Mesothelial cell of epicardium (in vitro differentiated cells): ENCODE measurements around the gene KCTD14. TPM values are rescaled to one million over a fixed set of nuclear protein-coding genes. Genes with fewer than 3 reads are reported as not detected.

Source experiments
- DNase-seq, 2 experiments: peaks; one replicate each; pipeline ENCODE4 v3.0.0; 2021; ENCODE audit warnings: low spot score in 2 of 2; ENCODE audit not compliant: unreplicated experiment in 2 of 2
- H3K27ac Mint-ChIP-seq: 2 replicates; pipeline ENCODE4 v1.8.0; 2021; ENCODE audit warnings: mixed read lengths
- H3K27me3 Mint-ChIP-seq: 2 replicates; pipeline ENCODE4 v1.8.0; 2021; ENCODE audit warnings: low read depth, mixed read lengths
- H3K36me3 Mint-ChIP-seq: 2 replicates; pipeline ENCODE4 v1.8.0; 2021; ENCODE audit warnings: mixed read lengths
- H3K4me1 Mint-ChIP-seq: 2 replicates; pipeline ENCODE4 v1.8.0; 2021; ENCODE audit warnings: mixed read lengths
- H3K4me3 Mint-ChIP-seq: 2 replicates; pipeline ENCODE4 v1.8.0; 2021; ENCODE audit warnings: mild to moderate bottlenecking, moderate library complexity, mixed read lengths
- H3K9me3 Mint-ChIP-seq: 2 replicates; pipeline ENCODE4 v1.8.0; 2021; ENCODE audit warnings: mixed read lengths
- total RNA-seq: library from RNA; stranded (reverse); gene quantifications from 3 replicates; pipeline ENCODE4 v1.2.1, GENCODE V29; 2021
- TF ChIP-seq, protein P1 (sequence below): fragments of 200-600 bp; sonication (generic); IDR thresholded peaks from one replicate; pipeline ENCODE4 v1.5.0; 2021; ENCODE audit warnings: antibody characterized with exemption; ENCODE audit not compliant: unreplicated experiment

The KCTD14 gene
- total RNA-seq, 1 donor from 2014 or later: 5.4 TPM

DNA sequence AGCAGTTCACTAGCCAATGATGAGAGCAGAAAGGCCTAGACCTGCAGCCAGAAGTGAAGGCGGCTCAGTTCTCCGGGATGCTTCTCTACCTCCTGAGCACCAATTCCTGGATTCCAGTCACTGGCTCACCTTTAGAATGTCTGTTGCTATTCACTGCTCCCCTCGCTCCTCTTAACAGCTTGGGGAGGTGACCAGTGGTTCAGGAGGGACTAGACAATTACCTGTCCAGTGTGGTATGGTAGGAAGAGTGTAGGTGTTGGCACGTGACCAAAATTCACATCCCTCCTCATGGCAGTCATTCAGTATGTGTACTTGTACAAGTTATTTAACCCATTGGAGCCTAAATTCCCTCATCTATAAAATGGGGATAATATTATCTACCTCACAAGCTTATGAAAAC, 44.6 kb upstream of the KCTD14 start:
- H3K4me3 Mint-ChIP-seq: no peak overlapping the region

DNA sequence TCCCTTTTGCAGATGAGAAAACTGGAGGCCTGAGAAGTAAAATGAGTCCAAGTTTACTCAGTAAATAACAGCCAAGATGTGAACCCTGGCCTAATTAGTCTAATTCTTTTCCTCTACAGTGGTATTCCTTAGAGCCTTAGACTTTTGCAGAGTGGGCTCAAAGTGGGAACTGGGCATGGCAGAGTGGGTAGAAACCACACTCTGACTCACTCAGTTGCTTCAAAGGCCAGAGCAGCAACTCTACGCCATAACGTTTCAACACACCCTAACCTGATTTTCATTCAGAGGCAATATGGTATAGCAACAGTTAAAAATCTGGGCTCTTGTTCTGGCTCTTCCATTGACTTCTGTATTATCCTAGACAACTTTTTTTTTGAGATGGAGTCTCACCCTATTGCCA, 43.4 kb upstream of the KCTD14 start:
- H3K27ac Mint-ChIP-seq: no peak overlapping the region

More for the DNA sequence above, 44.6 kb upstream of the KCTD14 start:
- no peak for DNase-seq
- Mint-ChIP-seq H3K36me3 (peaks cover 25% of the 10 kb centered on the region), H3K27me3 (no peaks in the 10 kb centered on the region), H3K4me1 (peaks cover 2% of the 10 kb centered on the region), H3K9me3 (peaks cover 5% of the 10 kb centered on the region), H3K27ac (peak overlapping the region; percentile 22)
- TF ChIP-seq, protein P1, sequence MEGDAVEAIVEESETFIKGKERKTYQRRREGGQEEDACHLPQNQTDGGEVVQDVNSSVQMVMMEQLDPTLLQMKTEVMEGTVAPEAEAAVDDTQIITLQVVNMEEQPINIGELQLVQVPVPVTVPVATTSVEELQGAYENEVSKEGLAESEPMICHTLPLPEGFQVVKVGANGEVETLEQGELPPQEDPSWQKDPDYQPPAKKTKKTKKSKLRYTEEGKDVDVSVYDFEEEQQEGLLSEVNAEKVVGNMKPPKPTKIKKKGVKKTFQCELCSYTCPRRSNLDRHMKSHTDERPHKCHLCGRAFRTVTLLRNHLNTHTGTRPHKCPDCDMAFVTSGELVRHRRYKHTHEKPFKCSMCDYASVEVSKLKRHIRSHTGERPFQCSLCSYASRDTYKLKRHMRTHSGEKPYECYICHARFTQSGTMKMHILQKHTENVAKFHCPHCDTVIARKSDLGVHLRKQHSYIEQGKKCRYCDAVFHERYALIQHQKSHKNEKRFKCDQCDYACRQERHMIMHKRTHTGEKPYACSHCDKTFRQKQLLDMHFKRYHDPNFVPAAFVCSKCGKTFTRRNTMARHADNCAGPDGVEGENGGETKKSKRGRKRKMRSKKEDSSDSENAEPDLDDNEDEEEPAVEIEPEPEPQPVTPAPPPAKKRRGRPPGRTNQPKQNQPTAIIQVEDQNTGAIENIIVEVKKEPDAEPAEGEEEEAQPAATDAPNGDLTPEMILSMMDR: no peak

DNA sequence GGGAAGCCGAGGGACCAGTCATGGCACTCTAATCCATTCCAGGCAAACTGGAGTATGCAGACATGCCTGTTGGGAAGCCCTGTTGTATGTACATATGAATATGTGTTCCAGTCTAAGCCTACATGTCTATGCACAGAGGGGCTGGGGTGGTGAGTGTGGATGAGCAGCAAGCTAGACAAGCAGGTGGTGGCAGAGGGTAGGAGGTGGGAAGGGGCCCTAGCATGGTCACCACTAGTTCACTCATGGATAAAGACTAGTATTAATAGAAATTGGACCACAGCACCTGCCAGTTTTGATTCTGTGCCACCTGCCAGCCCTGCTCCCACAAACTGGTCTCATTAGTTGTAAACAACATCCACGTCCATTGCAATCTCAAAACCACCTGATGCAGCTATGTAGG, 42.1 kb upstream of the KCTD14 start:
- no peak for DNase-seq
- H3K27ac Mint-ChIP-seq: no peak overlapping the region
- peaks cover 12% of the 10 kb centered on the region for H3K36me3 Mint-ChIP-seq
- TF ChIP-seq, protein P1: no peak
- H3K4me3 Mint-ChIP-seq: no peak overlapping the region
- H3K27me3 Mint-ChIP-seq: no peaks in the 10 kb centered on the region
- H3K4me1 Mint-ChIP-seq: peaks cover 9% of the 10 kb centered on the region
- peaks cover 5% of the 10 kb centered on the region for H3K9me3 Mint-ChIP-seq

More for the DNA sequence above, 43.4 kb upstream of the KCTD14 start:
- Mint-ChIP-seq H3K4me1 (peaks cover 9% of the 10 kb centered on the region), H3K27me3 (no peaks in the 10 kb centered on the region), H3K9me3 (peaks cover 5% of the 10 kb centered on the region), H3K36me3 (peaks cover 16% of the 10 kb centered on the region), H3K4me3 (no peak overlapping the region)
- DNase-seq: no peak
- TF ChIP-seq, protein P1: no peak

DNA sequence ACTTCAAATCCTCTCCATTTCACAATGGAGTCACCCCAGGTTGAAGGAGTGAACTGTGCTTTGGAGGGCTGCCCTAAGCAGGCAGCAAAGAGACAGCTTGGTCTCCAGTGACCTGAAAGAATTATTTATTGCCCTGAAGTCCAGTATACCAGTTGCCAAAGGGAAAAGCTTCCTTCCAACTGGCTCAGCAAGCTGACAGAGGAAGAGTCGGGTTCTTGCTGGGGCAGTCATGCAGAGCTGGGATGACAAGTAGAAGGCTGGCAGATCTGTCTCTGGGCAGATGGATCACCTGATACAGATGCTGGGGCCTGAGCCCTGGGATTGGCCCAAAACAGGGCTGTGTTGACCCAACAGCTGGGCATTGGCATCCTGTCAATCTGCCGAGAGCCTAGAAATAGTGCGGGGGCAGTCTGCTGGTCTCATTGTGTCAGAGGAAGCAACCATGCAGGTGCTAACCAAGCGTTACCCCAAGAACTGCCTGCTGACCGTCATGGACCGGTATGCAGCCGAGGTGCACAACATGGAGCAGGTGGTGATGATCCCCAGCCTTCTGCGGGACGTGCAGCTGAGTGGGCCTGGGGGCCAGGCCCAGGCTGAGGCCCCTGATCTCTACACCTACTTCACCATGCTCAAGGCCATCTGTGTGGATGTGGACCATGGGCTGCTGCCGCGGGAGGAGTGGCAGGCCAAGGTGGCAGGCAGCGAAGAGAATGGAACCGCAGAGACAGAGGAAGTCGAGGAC, 40.5 kb upstream of the KCTD14 start, which contains the start of gene THRSP:
TSS of gene THRSP (plus strand) at position 422 of the 742 bp plus-strand sequence. CDS start at position 443, 21 bp downstream.
- Mint-ChIP-seq H3K4me1 (peaks cover 6% of the 10 kb centered on the region), H3K27me3 (no peaks in the 10 kb centered on the region), H3K27ac (no peak within 1 kb of the TSS), H3K36me3 (peaks cover 9% of the 10 kb centered on the region), H3K4me3 (no peak within 1 kb of the TSS), H3K9me3 (peaks cover 5% of the 10 kb centered on the region)
- no peak for DNase-seq
- TF ChIP-seq, protein P1: no peak

DNA sequence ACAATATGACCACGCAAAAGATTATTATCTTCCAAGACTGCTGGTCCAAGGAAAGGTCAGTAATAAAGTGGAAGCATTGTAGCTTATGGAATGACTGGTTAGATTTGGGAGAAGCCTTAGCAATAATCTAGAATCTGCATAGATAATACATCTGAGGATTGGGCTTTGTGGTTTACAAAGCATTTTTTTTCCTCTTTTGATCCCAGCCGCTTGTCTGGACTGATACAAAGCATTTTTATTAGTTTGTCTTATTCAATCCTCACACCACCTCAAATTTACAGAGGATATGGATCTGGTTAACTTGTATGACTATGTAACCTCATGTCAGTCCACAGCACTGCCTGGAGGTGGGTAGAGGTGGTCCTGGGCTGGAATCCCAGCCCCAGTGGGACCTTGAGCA, 39.6 kb upstream of the KCTD14 start:
- no peak for DNase-seq
- TF ChIP-seq, protein P1: no peak
- H3K4me1 Mint-ChIP-seq: peaks cover 6% of the 10 kb centered on the region
- no peaks in the 10 kb centered on the region for H3K27me3 Mint-ChIP-seq
- H3K4me3 Mint-ChIP-seq: no peak overlapping the region
- H3K27ac Mint-ChIP-seq: no peak overlapping the region
- peaks cover 5% of the 10 kb centered on the region for H3K36me3 Mint-ChIP-seq
- H3K9me3 Mint-ChIP-seq: peaks cover 4% of the 10 kb centered on the region
